Skeletal muscle satellite cell (primary cell): ENCODE results near the gene EIF4A3.

Experiments used
- H3K27me3 ChIP-seq: 2 replicates; pipeline ENCODE4 v1.7.0; 2013; ENCODE audit warnings: low read length; ENCODE audit not compliant: control insufficient read depth, insufficient read depth
- H3K36me3 ChIP-seq: 2 replicates; pipeline ENCODE4 v1.7.0; 2013; ENCODE audit warnings: mild to moderate bottlenecking, control low read depth, low read length; ENCODE audit not compliant: insufficient read depth
- H3K4me1 ChIP-seq: 2 replicates; pipeline ENCODE4 v1.7.0; 2013; ENCODE audit warnings: low read length; ENCODE audit not compliant: control insufficient read depth, insufficient read depth
- H3K4me2 ChIP-seq: 2 replicates; pipeline ENCODE4 v1.7.0; 2013; ENCODE audit warnings: mild to moderate bottlenecking, low read length
- H3K4me3 ChIP-seq: 2 replicates; pipeline ENCODE4 v1.7.0; 2013; ENCODE audit warnings: low read length
- H3K9ac ChIP-seq: 2 replicates; pipeline ENCODE4 v1.7.0; 2013; ENCODE audit warnings: mild to moderate bottlenecking, low read depth, low read length, moderate library complexity
- H3K9me3 ChIP-seq: replicated peaks from 2 replicates; pipeline ENCODE4 v1.7.0; 2013; ENCODE audit warnings: mild to moderate bottlenecking, control low read depth, low read length

Gene EIF4A3

GRCh38 chr17:80151333-80151732 lies 4.4 kb upstream of the EIF4A3 start:
- H3K36me3 ChIP-seq = no peaks in the 10 kb centered on the region
- H3K27me3 ChIP-seq = no peaks in the 10 kb centered on the region
- no peak overlapping the region for H3K4me3 ChIP-seq
- H3K4me1 ChIP-seq = peaks cover 19% of the 10 kb centered on the region
- no peak overlapping the region for H3K4me2 ChIP-seq
- no peak overlapping the region for H3K9ac ChIP-seq
- H3K9me3 ChIP-seq = peaks cover 7% of the 10 kb centered on the region

DNA sequence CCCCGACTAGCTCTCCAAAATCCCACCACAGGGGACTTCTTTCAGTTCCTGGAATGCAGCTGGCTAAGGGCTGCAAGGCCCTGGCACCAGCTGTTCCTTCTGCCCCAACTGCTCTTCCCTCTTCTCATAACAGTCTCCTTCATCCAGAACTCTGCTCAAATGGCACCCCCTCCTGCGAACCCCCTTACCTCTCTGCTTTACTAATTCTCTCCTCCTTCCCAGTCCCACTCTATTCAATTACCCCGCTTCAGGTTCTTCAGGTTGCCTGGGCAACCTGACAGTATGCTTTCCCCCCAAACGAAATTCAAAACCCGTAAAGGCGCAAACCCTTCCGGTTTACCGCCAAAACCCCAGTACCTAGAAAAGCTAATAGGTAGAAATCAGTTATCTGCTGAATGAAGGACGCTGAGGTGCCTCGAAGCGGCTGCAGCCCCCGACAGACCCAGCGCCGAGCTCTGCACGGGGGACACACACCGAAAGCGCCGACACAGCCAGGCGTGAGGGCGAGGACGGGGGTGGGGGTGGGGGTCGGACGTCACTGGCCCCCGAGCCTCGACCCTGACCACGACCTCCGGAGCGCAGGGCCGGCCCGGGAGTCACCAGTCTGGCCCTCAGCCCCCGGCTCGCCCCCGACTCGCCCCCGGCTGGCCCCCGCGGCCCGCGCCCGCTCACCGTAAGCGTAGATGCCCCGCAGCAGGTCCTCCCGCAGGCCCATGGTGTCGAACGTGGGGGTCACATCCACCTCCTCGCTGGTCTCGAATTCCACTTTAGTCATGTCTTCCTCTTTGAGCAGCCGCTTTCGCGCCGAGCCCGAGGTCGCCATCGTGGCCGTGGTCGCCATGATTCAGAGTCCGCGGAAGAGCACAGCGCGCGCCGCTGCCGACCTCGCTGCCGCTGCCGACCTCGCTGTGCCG lies 550 bp downstream of the EIF4A3 start:
- H3K4me2 ChIP-seq = peak overlapping the region; percentile 91
- peak overlapping the region; percentile 91 for H3K4me3 ChIP-seq
- peaks cover 18% of the 10 kb centered on the region for H3K4me1 ChIP-seq
- H3K36me3 ChIP-seq = peaks cover 31% of the 10 kb centered on the region
- H3K9ac ChIP-seq = peak overlapping the region; percentile 89
- H3K27me3 ChIP-seq = no peaks in the 10 kb centered on the region
- H3K9me3 ChIP-seq = no peaks in the 10 kb centered on the region

- no peaks in the 10 kb centered on the region for H3K27me3 ChIP-seq
- H3K4me3 ChIP-seq = peak overlapping the region; percentile 91
- H3K9ac ChIP-seq = peak overlapping the region; percentile 89
- peaks cover 37% of the 10 kb centered on the region for H3K36me3 ChIP-seq
- no peaks in the 10 kb centered on the region for H3K9me3 ChIP-seq
- peak overlapping the region; percentile 91 for H3K4me2 ChIP-seq
- peaks cover 14% of the 10 kb centered on the region for H3K4me1 ChIP-seq
Measured at GRCh38 chr17:80145076-80146075, 1.6 kb downstream of the EIF4A3 start.

- no peaks in the 10 kb centered on the region for H3K9me3 ChIP-seq
- H3K27me3 ChIP-seq = no peaks in the 10 kb centered on the region
- no peak overlapping the region for H3K4me3 ChIP-seq
- no peak overlapping the region for H3K9ac ChIP-seq
- H3K4me2 ChIP-seq = no peak overlapping the region
- H3K36me3 ChIP-seq = peaks cover 60% of the 10 kb centered on the region
- peaks cover 11% of the 10 kb centered on the region for H3K4me1 ChIP-seq
Measured at GRCh38 chr17:80142929-80143328, 4.0 kb downstream of the EIF4A3 start.

DNA sequence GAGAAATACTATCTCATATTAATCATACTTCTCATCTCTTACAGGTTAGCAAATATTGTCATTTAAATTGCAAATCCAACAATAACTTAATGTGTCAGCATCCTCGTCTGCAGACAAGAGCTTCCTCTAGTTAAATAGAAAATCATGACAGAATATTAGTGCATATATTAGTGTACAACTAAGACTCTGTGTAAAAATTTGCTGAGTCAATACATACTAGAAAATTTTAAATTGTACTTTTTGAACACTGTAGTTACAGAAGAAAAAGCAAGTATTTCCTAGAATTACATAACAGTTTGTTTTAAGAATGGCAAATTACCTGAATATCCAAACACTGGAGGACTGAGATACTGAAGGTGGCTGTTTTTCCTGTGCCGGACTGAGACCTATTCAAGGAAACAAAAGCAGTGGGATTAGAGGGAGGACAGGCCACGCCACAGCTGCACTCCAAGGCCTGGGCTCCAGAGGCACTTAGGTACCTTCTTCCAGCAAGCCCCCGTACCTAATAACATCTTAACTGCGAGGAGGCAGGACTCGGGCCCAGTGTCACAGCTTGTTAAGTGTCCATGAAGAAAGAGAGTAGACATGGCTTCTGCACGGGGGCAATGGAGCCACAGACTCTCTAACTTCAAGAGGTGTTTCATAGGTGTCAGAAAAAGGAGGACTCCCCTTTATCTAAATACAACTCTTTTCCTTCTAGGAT lies 5.3 kb downstream of the EIF4A3 start:
- peaks cover 11% of the 10 kb centered on the region for H3K4me1 ChIP-seq
- no peaks in the 10 kb centered on the region for H3K9me3 ChIP-seq
- H3K9ac ChIP-seq = no peak overlapping the region
- no peaks in the 10 kb centered on the region for H3K27me3 ChIP-seq
- H3K36me3 ChIP-seq = peaks cover 73% of the 10 kb centered on the region
- no peak overlapping the region for H3K4me2 ChIP-seq
- H3K4me3 ChIP-seq = no peak overlapping the region

DNA sequence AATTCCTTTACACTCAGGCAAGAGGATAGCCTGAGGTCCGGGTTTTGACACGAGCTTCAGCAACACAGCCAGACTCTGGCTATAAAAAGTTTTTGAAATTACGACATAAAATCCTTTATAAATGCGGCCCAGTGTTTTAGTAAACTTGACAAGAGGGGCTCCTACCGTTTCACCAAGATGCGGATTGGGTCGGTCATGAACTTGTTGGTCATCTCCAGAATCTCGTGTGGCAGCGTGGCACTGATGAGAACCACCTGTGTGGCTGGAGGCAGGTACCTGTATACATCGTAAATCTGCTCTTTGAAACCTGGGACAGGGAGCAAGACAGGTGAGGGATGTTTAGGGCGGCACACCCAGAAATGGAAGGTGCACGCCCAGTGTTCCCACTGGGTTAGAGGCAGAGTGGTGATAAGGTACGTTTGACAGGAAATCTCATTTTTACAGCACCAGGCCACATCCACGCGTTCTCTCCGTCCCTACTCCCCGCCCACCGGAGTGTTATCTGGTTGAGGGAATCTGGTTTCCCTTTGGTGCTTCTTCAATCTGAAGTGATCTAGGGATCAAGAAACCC lies 8.0 kb downstream of the EIF4A3 start:
- H3K36me3 ChIP-seq = peaks cover 88% of the 10 kb centered on the region
- no peaks in the 10 kb centered on the region for H3K27me3 ChIP-seq
- H3K9me3 ChIP-seq = no peaks in the 10 kb centered on the region
- no peak overlapping the region for H3K4me2 ChIP-seq
- no peak overlapping the region for H3K9ac ChIP-seq
- no peak overlapping the region for H3K4me3 ChIP-seq
- H3K4me1 ChIP-seq = no peaks in the 10 kb centered on the region

GRCh38 chr17:80137131-80137530 lies 9.8 kb downstream of the EIF4A3 start:
- Histone ChIP-seq H3K4me1 (no peaks in the 10 kb centered on the region), H3K4me2 (no peak overlapping the region), H3K27me3 (no peaks in the 10 kb centered on the region), H3K9me3 (no peaks in the 10 kb centered on the region), H3K36me3 (peaks cover 84% of the 10 kb centered on the region), H3K9ac (no peak overlapping the region), H3K4me3 (no peak overlapping the region)

DNA sequence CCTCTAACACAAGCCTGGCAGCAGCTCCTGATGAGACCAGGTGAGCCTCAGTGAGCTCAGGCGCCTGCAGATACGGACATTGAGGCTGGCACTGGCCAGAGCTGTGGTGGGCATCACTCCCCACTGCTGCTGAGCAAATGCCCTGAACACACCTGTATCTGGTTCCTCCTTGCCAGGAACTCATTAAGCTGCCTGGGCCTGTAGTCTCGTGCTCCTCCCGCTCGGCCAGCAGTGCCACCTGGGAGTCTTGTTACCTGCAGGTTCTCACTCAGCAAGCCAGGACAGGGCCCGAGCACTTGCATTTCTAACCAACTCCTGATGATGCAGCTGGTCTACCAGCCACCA lies 13.3 kb downstream of the EIF4A3 start:
- no peak overlapping the region for H3K4me2 ChIP-seq
- H3K4me3 ChIP-seq = no peak overlapping the region
- no peaks in the 10 kb centered on the region for H3K27me3 ChIP-seq
- no peaks in the 10 kb centered on the region for H3K4me1 ChIP-seq
- peaks cover 56% of the 10 kb centered on the region for H3K36me3 ChIP-seq
- H3K9me3 ChIP-seq = no peaks in the 10 kb centered on the region
- no peak overlapping the region for H3K9ac ChIP-seq

DNA sequence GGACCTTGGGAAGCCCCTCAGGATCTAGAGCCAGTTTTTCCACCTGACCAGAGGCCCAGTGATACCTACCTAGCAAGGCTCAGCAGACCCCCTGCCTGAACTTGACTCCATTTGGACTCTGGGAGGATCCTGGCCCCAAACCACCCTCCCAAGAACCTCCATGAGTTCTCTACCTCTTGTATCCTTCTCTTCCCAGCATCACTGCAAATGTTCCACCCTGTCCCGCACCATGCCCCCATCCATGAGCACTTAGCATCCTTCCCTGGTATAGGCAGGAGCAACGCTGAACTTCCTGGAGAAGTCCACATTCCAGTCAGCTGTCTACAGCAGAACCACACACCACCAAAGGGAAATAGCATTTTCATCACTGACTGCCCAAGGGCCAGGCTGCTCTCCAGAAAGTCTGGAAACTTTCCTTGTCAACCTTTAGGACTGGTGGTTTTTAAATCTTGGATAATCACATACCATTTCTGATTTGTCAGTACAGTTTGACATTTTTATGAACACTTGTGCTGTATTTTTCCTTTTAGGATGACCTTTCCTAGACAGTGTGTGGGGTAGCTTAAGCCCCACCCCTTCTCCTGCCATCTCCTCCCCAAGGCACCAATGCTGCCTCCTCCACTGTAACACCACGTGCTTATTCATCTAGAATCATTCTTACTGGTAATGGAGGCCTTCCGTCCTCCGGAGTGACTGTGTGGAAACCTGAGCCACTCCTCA lies 13.9 kb downstream of the EIF4A3 start:
- H3K36me3 ChIP-seq = peaks cover 51% of the 10 kb centered on the region
- no peak overlapping the region for H3K4me2 ChIP-seq
- no peak overlapping the region for H3K9ac ChIP-seq

GRCh38 chr17:80130992-80131391 lies 15.9 kb downstream of the EIF4A3 start:
- no peak overlapping the region for H3K4me3 ChIP-seq
- peaks cover 4% of the 10 kb centered on the region for H3K4me1 ChIP-seq
- peaks cover 12% of the 10 kb centered on the region for H3K27me3 ChIP-seq
- no peak overlapping the region for H3K4me2 ChIP-seq
- H3K9me3 ChIP-seq = no peaks in the 10 kb centered on the region
- peaks cover 32% of the 10 kb centered on the region for H3K36me3 ChIP-seq
- no peak overlapping the region for H3K9ac ChIP-seq

More for the DNA sequence above, 13.9 kb downstream of the EIF4A3 start:
- Histone ChIP-seq H3K4me1 (no peaks in the 10 kb centered on the region), H3K9me3 (no peaks in the 10 kb centered on the region), H3K4me3 (no peak overlapping the region), H3K27me3 (no peaks in the 10 kb centered on the region)
